HFFc6 (cell line): ENCODE results near the gene INPP5J. TPM values are rescaled to one million over a fixed set of nuclear protein-coding genes. Genes with fewer than 3 reads are reported as not detected.

Experiments used
- DNase-seq: peaks from one replicate; pipeline ENCODE4 v3.0.0-alpha.2; 2018
- H3K27ac Mint-ChIP-seq: 2 replicates; pipeline ENCODE4 v1.8.0; 2020; ENCODE audit warnings: mild to moderate bottlenecking, mixed read lengths
- H3K27me3 Mint-ChIP-seq: 2 replicates; pipeline ENCODE4 v1.8.0; 2021; ENCODE audit warnings: mild to moderate bottlenecking, moderate library complexity, mixed read lengths; ENCODE audit not compliant: insufficient read depth
- H3K36me3 Mint-ChIP-seq: 2 replicates; pipeline ENCODE4 v1.8.0; 2021; ENCODE audit warnings: low read depth, mixed read lengths
- H3K4me1 Mint-ChIP-seq: 2 replicates; pipeline ENCODE4 v1.8.0; 2020; ENCODE audit warnings: low read depth, mixed read lengths
- H3K4me3 Mint-ChIP-seq: 2 replicates; pipeline ENCODE4 v1.8.0; 2020; ENCODE audit warnings: mild to moderate bottlenecking, moderate library complexity, mixed read lengths
- H3K9me3 Mint-ChIP-seq: 2 replicates; pipeline ENCODE4 v1.8.0; 2020; ENCODE audit warnings: mild to moderate bottlenecking, mixed read lengths
- total RNA-seq, 6 experiments: library from RNA; stranded (reverse); fragmentation: NEBNext Ultra II Directional; extraction: Animal tissue kit (Norgen Biotek cat#: 25700); gene quantifications; 2 replicates in 1 of 6; 3 replicates in 5 of 6; pipeline ENCODE4 v1.2.3, GENCODE V29; 2021
- TF ChIP-seq, protein P1 (sequence below): fragments of 200-600 bp; sonication (generic); IDR thresholded peaks from 2 replicates; pipeline ENCODE4 v1.5.0; 2021; ENCODE audit warnings: antibody characterized with exemption, mild to moderate bottlenecking

The INPP5J gene
- total RNA-seq, 6 experiments from 2014 or later, result 0.69 to 1.6 (median 1.0) TPM

DNA sequence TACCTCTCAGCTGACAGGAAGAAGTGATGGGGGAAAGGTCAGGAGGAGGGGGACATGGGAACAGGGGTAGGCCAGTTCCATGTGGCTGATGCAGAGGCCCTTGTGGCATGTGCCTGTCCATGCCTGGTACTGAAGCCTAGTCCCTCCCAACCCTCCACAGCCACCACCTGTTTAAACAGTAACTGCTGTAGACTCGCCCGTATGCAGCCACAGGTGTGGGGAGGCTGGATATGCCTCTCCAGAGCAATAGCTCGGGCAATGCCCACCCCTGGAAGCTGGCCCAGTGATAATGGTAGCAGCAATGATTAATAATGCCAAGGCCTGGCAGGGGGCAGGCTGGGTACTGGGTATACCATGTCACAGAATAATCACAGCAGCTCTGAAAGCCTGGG lies 39.4 kb upstream of the INPP5J start:
- Mint-ChIP-seq H3K27ac (peak overlapping the region; percentile 94), H3K36me3 (peaks cover 26% of the 10 kb centered on the region), H3K4me1 (peaks cover 55% of the 10 kb centered on the region), H3K9me3 (no peaks in the 10 kb centered on the region), H3K27me3 (no peaks in the 10 kb centered on the region; the same call in 1 of the 2 replicates), H3K4me3 (peak overlapping the region; percentile 94)
- no peak for DNase-seq
- TF ChIP-seq, protein P1, sequence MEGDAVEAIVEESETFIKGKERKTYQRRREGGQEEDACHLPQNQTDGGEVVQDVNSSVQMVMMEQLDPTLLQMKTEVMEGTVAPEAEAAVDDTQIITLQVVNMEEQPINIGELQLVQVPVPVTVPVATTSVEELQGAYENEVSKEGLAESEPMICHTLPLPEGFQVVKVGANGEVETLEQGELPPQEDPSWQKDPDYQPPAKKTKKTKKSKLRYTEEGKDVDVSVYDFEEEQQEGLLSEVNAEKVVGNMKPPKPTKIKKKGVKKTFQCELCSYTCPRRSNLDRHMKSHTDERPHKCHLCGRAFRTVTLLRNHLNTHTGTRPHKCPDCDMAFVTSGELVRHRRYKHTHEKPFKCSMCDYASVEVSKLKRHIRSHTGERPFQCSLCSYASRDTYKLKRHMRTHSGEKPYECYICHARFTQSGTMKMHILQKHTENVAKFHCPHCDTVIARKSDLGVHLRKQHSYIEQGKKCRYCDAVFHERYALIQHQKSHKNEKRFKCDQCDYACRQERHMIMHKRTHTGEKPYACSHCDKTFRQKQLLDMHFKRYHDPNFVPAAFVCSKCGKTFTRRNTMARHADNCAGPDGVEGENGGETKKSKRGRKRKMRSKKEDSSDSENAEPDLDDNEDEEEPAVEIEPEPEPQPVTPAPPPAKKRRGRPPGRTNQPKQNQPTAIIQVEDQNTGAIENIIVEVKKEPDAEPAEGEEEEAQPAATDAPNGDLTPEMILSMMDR, result no peak

DNA sequence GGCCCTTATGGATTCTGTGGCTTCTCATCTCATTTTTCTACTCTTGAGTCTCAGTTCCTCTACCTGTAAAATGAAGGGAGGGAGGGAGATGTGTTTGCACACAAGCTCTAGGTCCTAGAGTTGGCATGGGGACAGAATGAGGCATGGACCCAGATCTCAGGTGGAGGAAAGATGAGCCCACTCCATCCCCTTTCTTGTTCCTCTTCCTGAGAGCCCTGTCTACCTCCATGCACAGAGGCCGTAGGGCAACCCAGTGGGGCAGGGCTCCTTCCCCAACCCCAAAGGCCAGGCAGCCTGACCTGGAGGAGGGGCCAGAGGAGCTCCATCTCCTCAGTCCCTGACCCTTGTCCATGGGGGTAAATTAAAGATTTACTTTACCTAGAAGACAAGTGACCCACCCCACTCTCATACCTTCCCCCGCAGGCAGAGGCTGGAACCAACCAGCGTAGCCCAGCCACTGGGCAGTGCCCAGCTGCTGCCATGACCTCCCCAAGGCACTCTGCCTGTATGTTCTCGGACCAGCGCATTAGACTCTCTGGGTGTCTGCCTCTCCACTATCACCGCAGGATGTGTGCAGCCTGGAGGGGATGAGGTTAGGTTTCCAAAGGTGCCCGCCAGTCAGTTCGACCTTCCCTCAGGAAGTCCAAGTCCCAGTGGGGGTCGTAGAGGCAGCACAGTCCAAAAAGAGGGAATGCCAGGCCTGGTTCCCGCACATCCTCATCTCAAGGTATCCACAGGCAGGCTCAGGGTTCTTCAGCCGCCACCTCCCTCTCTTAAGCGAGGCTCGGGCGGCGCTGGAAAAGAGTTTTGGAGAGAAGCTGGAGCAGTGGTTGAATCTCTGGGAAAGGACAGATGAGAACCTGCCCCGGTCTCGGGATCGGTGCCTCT lies 38.6 kb upstream of the INPP5J start:
- H3K4me1 Mint-ChIP-seq, result peaks cover 47% of the 10 kb centered on the region
- no peak for DNase-seq
- no peaks in the 10 kb centered on the region; the same call in 1 of the 2 replicates for H3K27me3 Mint-ChIP-seq
- no peaks in the 10 kb centered on the region for H3K9me3 Mint-ChIP-seq
- peaks cover 26% of the 10 kb centered on the region for H3K36me3 Mint-ChIP-seq
- peak overlapping the region; percentile 94 for H3K4me3 Mint-ChIP-seq
- TF ChIP-seq, protein P1, result no peak
- peak overlapping the region; percentile 94 for H3K27ac Mint-ChIP-seq

DNA sequence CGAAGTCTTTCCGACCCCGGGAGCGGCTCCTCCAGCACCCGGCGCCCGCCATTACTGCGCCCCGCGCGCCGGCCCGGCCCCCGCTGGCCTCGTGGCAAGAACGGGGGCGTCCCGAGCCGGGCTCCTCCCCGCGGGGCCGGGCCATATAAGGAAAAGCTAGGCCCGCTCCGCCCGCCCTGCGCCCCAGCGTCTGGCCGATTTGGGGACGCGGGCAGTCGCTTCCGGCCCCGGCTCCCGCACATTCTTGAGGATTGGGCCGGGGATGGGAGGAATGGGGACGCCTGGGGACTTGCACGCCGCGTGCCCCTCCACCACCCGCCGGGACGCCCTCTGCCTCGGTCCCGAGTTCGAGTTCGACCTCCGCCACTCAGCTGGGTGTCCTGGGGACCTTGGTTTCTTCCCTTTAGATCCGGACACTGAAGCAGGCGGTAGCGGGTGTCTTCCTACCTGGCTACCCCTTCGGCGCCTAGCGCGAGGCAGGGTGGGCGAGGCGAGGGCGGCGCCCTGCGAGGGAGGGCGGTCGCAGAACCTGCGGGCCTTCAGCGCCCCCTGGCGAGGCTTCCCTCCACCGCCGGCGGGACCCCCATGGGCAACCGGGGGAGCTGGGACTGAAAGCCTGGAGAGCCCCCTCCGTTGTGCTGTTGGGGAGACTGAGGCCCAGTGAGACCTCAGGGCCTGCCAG lies 37.8 kb upstream of the INPP5J start:
- TF ChIP-seq, protein P1, result peak; percentile 91
- no peaks in the 10 kb centered on the region for H3K9me3 Mint-ChIP-seq
- H3K27ac Mint-ChIP-seq, result peak overlapping the region; percentile 94
- H3K4me3 Mint-ChIP-seq, result peak overlapping the region; percentile 94
- no peaks in the 10 kb centered on the region for H3K27me3 Mint-ChIP-seq
- H3K4me1 Mint-ChIP-seq, result peaks cover 47% of the 10 kb centered on the region
- peaks cover 26% of the 10 kb centered on the region for H3K36me3 Mint-ChIP-seq
- DNase-seq, result peak; percentile 71

DNA sequence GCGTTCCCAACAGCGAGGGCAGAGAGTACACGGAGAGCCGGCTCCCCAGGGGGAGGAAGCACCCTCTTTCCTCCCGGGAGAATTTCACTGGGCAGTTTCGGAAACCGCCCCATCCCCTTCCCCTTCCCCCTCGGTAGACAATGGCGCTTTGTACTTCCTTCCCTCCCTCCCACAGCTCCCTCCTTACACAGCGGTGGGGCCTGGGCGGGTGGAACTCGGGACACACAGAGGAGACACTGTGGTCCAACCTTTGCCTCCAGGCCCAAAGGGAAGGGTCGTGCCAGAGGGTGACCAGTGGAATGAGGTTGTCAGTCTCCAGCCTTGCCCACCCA lies 37.3 kb upstream of the INPP5J start:
- no peak for DNase-seq
- H3K27me3 Mint-ChIP-seq, result no peaks in the 10 kb centered on the region
- H3K4me3 Mint-ChIP-seq, result peak overlapping the region; percentile 72
- H3K36me3 Mint-ChIP-seq, result peaks cover 26% of the 10 kb centered on the region
- no peaks in the 10 kb centered on the region for H3K9me3 Mint-ChIP-seq
- H3K27ac Mint-ChIP-seq, result peak overlapping the region; percentile 73
- H3K4me1 Mint-ChIP-seq, result peaks cover 45% of the 10 kb centered on the region
- TF ChIP-seq, protein P1, result peak; percentile 38

DNA sequence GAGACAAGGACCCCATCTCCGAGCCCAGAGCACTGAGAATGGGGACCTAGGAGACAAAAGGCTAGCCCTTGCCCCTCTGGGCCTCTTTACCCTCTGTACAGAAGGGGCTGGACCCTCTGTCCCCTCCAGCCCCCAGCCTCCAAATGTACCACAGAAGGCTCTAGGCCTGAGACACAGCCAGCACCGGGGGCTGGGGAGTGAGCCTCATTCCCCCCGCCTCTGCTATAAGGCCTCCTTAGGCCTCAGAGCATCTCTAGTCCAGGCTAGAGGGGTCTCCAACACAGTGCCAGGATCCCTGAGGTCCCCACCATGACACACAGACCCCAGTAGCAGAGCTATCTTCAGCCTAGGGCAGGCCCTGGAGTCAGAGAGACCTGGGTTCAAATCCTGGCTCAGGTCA lies 36.8 kb upstream of the INPP5J start:
- Mint-ChIP-seq H3K27ac (peak overlapping the region; percentile 78), H3K9me3 (no peaks in the 10 kb centered on the region), H3K4me1 (peaks cover 42% of the 10 kb centered on the region), H3K27me3 (no peaks in the 10 kb centered on the region), H3K36me3 (peaks cover 26% of the 10 kb centered on the region), H3K4me3 (peak overlapping the region; percentile 72)
- TF ChIP-seq, protein P1, result no peak
- no peak for DNase-seq
